Hepatocyte (in vitro differentiated cells): Measurements from ENCODE around the gene DOCK7.

Experiments used
- EZH2 ChIP-seq: fragments of 200-600 bp; sonication (generic); IDR thresholded peaks from 2 replicates; pipeline ENCODE4 v1.6.1; 2016; ENCODE audit warnings: antibody characterized with exemption, mild to moderate bottlenecking, borderline replicate concordance
- EZH2phosphoT487 ChIP-seq: fragments of 200-600 bp; sonication (generic); IDR thresholded peaks from one replicate; pipeline ENCODE4 v1.6.1; 2018; ENCODE audit warnings: antibody characterized with exemption, mild to moderate bottlenecking, low read depth, moderate library complexity; ENCODE audit not compliant: unreplicated experiment, severe bottlenecking
- TF ChIP-seq, protein P1 (sequence below): fragments of 200-600 bp; sonication (generic); IDR thresholded peaks from 2 replicates; pipeline ENCODE4 v1.5.1; 2016; ENCODE audit warnings: antibody characterized with exemption, mild to moderate bottlenecking; ENCODE audit not compliant: poor library complexity

DNA sequence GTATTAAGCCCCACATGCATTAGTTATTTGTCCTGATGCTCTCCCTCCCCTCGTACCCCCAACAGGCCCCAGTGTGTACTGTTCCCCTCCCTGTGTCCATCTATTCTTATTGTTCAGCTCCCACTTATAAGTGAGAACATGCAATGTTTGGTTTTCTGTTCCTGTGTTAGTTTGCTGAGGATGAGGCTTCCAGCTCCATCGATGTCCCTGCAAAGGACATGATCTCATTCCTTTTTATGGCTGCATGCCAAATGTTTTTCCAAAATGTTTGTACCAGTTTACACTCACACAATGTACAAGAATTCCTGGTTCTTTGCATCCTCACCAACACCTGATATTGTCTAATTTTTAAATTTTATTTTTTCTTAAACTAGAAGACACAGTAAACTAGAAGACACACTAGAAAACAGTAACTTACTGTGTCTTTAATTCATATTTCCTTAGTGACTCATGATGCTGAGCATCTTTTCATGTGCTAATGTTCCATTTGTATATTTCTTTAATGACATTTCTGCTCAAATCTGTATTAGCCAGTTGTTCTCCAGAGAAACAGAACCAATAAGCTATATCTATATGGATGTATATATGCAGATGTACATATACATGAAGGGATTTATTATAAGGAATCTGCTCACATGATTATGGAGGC, 270.7 kb downstream of the DOCK7 start:
- TF ChIP-seq, protein P1, sequence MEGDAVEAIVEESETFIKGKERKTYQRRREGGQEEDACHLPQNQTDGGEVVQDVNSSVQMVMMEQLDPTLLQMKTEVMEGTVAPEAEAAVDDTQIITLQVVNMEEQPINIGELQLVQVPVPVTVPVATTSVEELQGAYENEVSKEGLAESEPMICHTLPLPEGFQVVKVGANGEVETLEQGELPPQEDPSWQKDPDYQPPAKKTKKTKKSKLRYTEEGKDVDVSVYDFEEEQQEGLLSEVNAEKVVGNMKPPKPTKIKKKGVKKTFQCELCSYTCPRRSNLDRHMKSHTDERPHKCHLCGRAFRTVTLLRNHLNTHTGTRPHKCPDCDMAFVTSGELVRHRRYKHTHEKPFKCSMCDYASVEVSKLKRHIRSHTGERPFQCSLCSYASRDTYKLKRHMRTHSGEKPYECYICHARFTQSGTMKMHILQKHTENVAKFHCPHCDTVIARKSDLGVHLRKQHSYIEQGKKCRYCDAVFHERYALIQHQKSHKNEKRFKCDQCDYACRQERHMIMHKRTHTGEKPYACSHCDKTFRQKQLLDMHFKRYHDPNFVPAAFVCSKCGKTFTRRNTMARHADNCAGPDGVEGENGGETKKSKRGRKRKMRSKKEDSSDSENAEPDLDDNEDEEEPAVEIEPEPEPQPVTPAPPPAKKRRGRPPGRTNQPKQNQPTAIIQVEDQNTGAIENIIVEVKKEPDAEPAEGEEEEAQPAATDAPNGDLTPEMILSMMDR: no peak
- no peak for TF ChIP-seq EZH2phosphoT487
- no peak for TF ChIP-seq EZH2
